Urinary bladder (tissue), 4 donors: ENCODE data around the gene RBM20. TPM values are rescaled to one million over a fixed set of nuclear protein-coding genes. Genes with fewer than 3 reads are reported as not detected.
"Not testable (repeated sequence)": the region's sequence is repeated elsewhere in the genome, so short reads cannot be mapped to it uniquely, and the experiment has no call there.

ENCODE experiments used
- DNase-seq: peaks from one replicate; pipeline ENCODE4 v3.0.0-alpha.2; 2015; ENCODE audit errors: extremely low spot score
- H3K27ac ChIP-seq: one replicate; pipeline ENCODE4 v1.5.1; 2013; ENCODE audit warnings: low read depth, mild to moderate bottlenecking, moderate library complexity
- H3K36me3 ChIP-seq: one replicate; pipeline ENCODE4 v1.6.1; 2013; ENCODE audit warnings: mild to moderate bottlenecking, moderate library complexity; ENCODE audit not compliant: insufficient read depth
- H3K4me1 ChIP-seq: one replicate; pipeline ENCODE4 v1.6.1; 2013; ENCODE audit warnings: mild to moderate bottlenecking, moderate library complexity; ENCODE audit not compliant: insufficient read depth
- H3K4me3 ChIP-seq: one replicate; pipeline ENCODE4 v1.5.1; 2013; ENCODE audit warnings: low read depth, low read length
- WGBS: extraction: QIAGEN DNeasy Blood & Tissue Kit; methylation state at CpG from one replicate; pipeline ENCODE4 v1.1.7; 2013; 5-methylcytosine and 5-hydroxymethylcytosine counted together
- polyA plus RNA-seq: library from polyadenylated mRNA; stranded (reverse); fragments of 200-250 nt; gene quantifications from one replicate; pipeline ENCODE4 v1.2.3, GENCODE V29; 2013
- total RNA-seq: library from RNA; depleted of rRNA; stranded (reverse); fragments of >200 nt; gene quantifications from one replicate; pipeline ENCODE4 v1.2.3, GENCODE V29; 2014
- donor health status: healthy with polysubstance abuse.
- donor health status: healthy.

RBM20 gene
- total and polyA plus RNA-seq, 2 donors: 0.68 to 2.3 TPM

- no peaks in the 10 kb centered on the region for H3K36me3 ChIP-seq
- no peak for DNase-seq
- H3K4me1 ChIP-seq: no peaks in the 10 kb centered on the region
- no peak overlapping the region for H3K4me3 ChIP-seq
- WGBS: 94% methylated on average over 5 of the region's 5 CpGs
- H3K27ac ChIP-seq: no peak overlapping the region
Observed at GRCh38 chr10:110616493-110617033, 27.6 kb upstream of the RBM20 start.

- Histone ChIP-seq H3K4me3 (no peak overlapping the region), H3K4me1 (no peaks in the 10 kb centered on the region), H3K36me3 (no peaks in the 10 kb centered on the region), H3K27ac (no peak overlapping the region)
- DNase-seq: no peak
- 97% methylated on average over 7 of the region's 7 CpGs for WGBS
Observed at GRCh38 chr10:110617425-110618229, 26.5 kb upstream of the RBM20 start.

GRCh38 chr10:110618230-110618610 is 25.9 kb upstream of the RBM20 start:
- Histone ChIP-seq H3K4me3 (no peak overlapping the region), H3K27ac (no peak overlapping the region), H3K36me3 (no peaks in the 10 kb centered on the region), H3K4me1 (no peaks in the 10 kb centered on the region)
- no peak for DNase-seq
- WGBS: 82% methylated on average over 5 of the region's 5 CpGs

- DNase-seq: no peak
- H3K4me1 ChIP-seq: no peaks in the 10 kb centered on the region
- H3K36me3 ChIP-seq: no peaks in the 10 kb centered on the region
- no peak overlapping the region for H3K4me3 ChIP-seq
- WGBS: 32% methylated on average over 3 of the region's 3 CpGs
- H3K27ac ChIP-seq: no peak overlapping the region
Observed at GRCh38 chr10:110619514-110620397, 24.4 kb upstream of the RBM20 start.

GRCh38 chr10:110620398-110620719 is 23.8 kb upstream of the RBM20 start:
- DNase-seq: no peak
- Histone ChIP-seq H3K36me3 (no peaks in the 10 kb centered on the region), H3K4me1 (no peaks in the 10 kb centered on the region), H3K27ac (no peak overlapping the region), H3K4me3 (no peak overlapping the region)
- WGBS: 94% methylated on average over 2 of the region's 2 CpGs

- not testable (repeated sequence) for H3K27ac ChIP-seq, H3K4me1 ChIP-seq, DNase-seq, H3K4me3 ChIP-seq, H3K36me3 ChIP-seq
- WGBS: 70% methylated on average over 4 of the region's 4 CpGs
Observed at GRCh38 chr10:110623316-110623715, 20.8 kb upstream of the RBM20 start.

- H3K4me1 ChIP-seq: no peaks in the 10 kb centered on the region
- H3K36me3 ChIP-seq: no peaks in the 10 kb centered on the region
- no peak for DNase-seq
- WGBS: 92% methylated on average over 6 of the region's 6 CpGs
- H3K4me3 ChIP-seq: no peak overlapping the region
- no peak overlapping the region for H3K27ac ChIP-seq
Observed at GRCh38 chr10:110625356-110625894, 18.7 kb upstream of the RBM20 start.

GRCh38 chr10:110625951-110626855 is 17.9 kb upstream of the RBM20 start:
- no peaks in the 10 kb centered on the region for H3K4me1 ChIP-seq
- 90% methylated on average over 5 of the region's 5 CpGs for WGBS
- DNase-seq: no peak
- no peak overlapping the region for H3K27ac ChIP-seq
- no peaks in the 10 kb centered on the region for H3K36me3 ChIP-seq
- H3K4me3 ChIP-seq: no peak overlapping the region

GRCh38 chr10:110628161-110628560 is 16.0 kb upstream of the RBM20 start:
- H3K27ac ChIP-seq: no peak overlapping the region
- H3K36me3 ChIP-seq: no peaks in the 10 kb centered on the region
- H3K4me3 ChIP-seq: no peak overlapping the region
- no peak for DNase-seq
- no peaks in the 10 kb centered on the region for H3K4me1 ChIP-seq

- H3K27ac ChIP-seq: no peak overlapping the region
- no peaks in the 10 kb centered on the region for H3K36me3 ChIP-seq
- H3K4me1 ChIP-seq: no peaks in the 10 kb centered on the region
- 28% methylated on average over 3 of the region's 3 CpGs for WGBS
- peak; percentile 32 for DNase-seq
- H3K4me3 ChIP-seq: no peak overlapping the region
Observed at GRCh38 chr10:110629680-110630191, 14.4 kb upstream of the RBM20 start.

- no peak overlapping the region for H3K4me3 ChIP-seq
- DNase-seq: no peak
- H3K4me1 ChIP-seq: no peaks in the 10 kb centered on the region
- no peak overlapping the region for H3K27ac ChIP-seq
- H3K36me3 ChIP-seq: no peaks in the 10 kb centered on the region
Observed at GRCh38 chr10:110631934-110632333, 12.2 kb upstream of the RBM20 start.

- Histone ChIP-seq H3K4me1 (no peaks in the 10 kb centered on the region), H3K36me3 (no peaks in the 10 kb centered on the region), H3K27ac (no peak overlapping the region), H3K4me3 (no peak overlapping the region)
- WGBS: 96% methylated on average over 1 of the region's 1 CpG
- DNase-seq: no peak
Observed at GRCh38 chr10:110632591-110633215, 11.4 kb upstream of the RBM20 start.
